ENCODE measurements around the gene KIAA0930. TPM values are rescaled to one million over a fixed set of nuclear protein-coding genes. Genes with fewer than 3 reads are reported as not detected.
A peak's percentile ranks its signal among the peaks of the same experiment; 100 is the strongest.
"Not testable (repeated sequence)": the region's sequence is repeated elsewhere in the genome, so short reads cannot be mapped to it uniquely, and the experiment has no call there.

KIAA0930 gene
- total RNA-seq, 1 experiment from 2014 or later = 131 TPM

DNA sequence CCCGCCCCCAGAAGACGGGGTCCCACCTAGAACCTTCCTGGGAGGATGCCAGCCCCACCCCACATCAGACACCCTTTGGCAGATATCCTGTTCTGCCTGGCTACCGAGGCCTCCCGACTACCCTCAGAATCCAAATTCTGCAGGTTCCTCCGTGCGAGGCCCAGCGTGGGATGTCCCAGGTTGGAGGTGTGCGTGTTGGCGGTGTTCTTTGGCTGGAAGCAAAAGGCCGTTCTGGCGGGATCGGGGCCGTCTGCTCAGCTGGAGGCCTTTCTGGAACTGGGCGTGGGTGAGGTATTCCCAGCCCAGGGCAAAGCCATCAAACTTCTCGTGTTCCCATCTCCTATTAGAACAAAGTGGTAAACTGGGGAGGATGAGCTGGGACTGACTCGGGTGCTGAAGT is 44.4 kb downstream of the KIAA0930 start:
- in situ Hi-C loops (cut with HindIII; ENCODE audit: low pct_unique_long_range_greater_than_20kb, low sequenced_read_pairs) = no loop called here
- DNase-seq (ENCODE audit: low read depth) = no peak

DNA sequence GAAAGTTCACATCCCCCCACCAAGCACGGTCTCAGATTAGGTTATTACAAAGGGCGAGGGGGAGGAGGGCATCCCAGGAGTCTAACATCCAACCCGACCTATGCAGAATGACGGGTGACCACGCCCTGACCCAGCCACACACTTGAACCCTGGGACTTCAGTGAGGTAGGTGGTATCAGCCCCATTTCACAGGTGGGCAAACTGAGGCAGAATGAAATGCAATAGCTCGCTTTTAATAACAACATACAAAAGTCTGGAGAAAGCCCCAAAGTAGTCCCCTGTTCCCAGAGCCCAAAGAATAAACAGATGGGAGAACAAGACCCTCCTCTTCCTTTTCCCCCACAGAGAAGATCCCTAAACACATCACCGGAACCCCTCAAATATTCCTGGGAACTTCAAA is 45.1 kb downstream of the KIAA0930 start:
- in situ Hi-C loops (cut with HindIII; ENCODE audit: low pct_unique_long_range_greater_than_20kb, low sequenced_read_pairs) = no loop called here
- DNase-seq (ENCODE audit: low read depth) = no peak

DNA sequence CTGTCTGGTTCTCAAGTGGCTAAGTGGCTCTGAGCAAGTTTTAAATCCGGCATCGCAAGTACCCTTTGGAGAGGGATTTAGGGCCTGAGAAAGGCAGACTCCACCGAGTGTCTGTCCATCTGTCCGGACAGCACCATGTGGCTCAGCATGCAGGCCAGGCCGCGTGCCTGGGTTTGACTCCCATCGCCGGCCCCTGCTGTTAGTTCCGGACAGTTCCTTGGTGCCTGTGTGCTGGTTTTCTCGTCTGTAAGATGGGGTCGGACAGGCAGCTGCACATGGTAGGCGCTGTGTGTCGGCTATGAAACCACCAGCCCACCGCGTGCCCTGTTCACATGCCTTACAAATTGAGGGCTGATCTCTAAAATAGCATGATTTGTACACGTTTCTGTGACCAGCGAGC is 46.0 kb downstream of the KIAA0930 start:
- no peak for DNase-seq (ENCODE audit: low read depth)
- in situ Hi-C loops (cut with HindIII; ENCODE audit: low pct_unique_long_range_greater_than_20kb, low sequenced_read_pairs) = no loop called here

DNA sequence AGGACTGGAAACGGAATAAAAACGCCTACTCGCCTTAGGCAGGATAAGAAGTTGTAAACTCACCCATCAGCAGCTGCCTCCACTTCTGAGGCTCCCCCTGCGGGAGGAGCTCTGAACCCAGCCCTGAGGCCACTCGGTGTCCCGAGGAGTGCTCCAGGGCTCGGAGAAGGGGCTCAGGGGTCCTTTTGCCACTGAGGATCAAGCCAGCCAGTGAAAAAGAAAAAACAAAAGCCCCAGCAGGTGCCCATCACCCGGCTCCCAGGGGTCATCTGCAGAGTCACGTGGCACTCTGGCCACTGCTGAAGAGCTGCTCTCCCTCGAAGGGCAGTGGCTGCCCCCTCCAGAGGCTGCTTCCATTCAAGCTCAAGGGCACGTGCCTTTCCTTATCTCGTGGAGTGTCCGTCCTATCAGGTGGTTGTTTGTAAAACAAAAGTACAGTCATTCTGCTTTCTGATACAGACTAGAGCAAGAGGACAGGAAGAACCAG is 48.0 kb downstream of the KIAA0930 start:
- in situ Hi-C loops (cut with HindIII; ENCODE audit: low pct_unique_long_range_greater_than_20kb, low sequenced_read_pairs) = no loop called here
- no peak for DNase-seq (ENCODE audit: low read depth)

DNA sequence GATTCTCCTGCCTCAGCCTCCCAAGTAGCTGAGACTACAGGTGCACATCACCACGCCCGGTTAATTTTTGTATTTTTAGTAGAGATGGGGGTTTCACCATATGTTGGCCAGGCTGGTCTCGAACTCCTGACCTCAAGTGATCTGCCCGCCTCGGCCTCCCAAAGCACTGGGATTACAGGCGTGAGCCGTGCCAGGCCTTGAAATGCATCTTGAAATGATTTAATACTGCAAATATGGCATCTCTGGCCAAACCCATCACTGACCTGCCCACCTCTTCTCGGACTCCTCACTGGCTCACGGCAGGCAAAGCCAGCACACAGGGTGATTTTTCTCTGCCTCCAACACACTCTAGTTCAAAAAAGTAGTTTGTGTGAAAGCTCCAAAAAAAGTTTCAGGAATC is 48.9 kb downstream of the KIAA0930 start:
- in situ Hi-C loops (cut with HindIII; ENCODE audit: low pct_unique_long_range_greater_than_20kb, low sequenced_read_pairs) = not testable (repeated sequence)

DNA sequence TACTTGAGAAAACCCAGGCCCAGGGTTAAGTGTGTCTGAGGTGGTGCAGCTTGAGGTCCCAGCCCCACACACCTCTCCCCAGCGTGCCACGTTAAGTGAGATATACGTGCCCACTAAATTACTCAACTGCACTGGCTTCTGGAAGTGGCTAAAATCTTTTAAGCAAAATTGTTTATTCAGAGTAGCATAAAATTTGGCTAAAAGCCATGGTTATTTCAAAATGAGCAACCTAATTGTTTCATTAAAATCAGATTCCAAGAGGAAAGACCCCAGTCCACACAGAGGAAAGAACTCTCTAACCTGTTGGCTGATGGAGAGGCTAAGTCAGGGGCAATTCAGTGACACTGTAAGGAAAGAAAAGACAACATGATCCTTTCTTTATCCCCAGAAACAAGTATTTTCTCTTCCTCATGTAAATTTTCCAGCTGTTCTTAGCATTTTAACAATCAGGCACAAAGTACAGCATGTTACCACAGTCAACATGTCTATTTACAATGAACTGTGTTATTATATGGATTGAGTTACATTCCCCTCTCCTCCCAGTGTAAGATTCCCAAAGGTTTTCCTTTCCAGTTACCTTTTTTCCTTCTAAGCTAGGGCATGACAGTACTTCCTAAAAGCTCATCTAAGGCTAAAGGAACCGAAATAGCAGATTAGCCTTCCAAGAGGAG is 50.4 kb downstream of the KIAA0930 start:
- no peak for DNase-seq (ENCODE audit: low read depth)

More for the DNA sequence above, 48.9 kb downstream of the KIAA0930 start:
- not testable (repeated sequence) for DNase-seq (ENCODE audit: low read depth)

DNA sequence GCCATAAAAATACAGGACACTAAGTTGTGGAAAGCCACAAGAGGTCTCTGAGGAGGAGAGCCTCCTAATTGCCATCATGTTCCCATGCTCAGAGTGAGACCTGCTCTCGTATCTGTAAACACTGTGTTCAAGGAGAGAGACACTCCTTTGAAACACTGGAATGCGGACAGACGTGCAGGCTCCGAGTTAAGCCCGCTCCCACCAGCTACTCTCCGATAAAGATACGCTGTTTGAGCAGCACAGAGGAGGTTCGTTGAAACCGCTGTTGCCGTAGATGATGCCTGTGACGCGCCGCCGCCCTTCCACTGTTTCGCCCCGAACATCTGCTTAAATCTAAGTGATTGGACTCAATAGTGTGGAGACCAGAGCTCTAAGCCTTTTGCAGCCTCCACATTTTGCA is 51.9 kb downstream of the KIAA0930 start:
- DNase-seq (ENCODE audit: low read depth) = no peak
- in situ Hi-C loops (cut with HindIII; ENCODE audit: low pct_unique_long_range_greater_than_20kb, low sequenced_read_pairs) = no loop called here

More for the DNA sequence above, 50.4 kb downstream of the KIAA0930 start:
- in situ Hi-C loops (cut with HindIII; ENCODE audit: low pct_unique_long_range_greater_than_20kb, low sequenced_read_pairs) = no loop called here

DNA sequence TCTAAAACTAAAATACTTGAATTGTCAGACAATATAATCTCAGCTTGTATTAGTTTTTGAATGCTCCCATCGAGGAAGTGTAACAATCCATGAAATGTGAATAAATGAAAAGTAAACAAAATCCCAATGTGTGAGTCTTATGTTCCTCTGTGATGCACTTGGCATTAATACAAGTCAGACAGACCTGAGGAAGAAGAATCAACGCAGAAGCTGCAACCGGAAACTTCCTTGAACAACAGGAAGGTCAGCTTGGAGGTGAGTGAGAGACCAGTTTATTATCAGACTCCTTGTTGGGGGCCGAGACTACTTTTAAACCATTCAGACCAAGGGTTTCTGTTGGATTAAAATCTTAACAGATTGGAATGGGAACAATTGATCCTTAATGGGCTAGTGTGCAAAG is 52.8 kb downstream of the KIAA0930 start:
- in situ Hi-C loops (cut with HindIII; ENCODE audit: low pct_unique_long_range_greater_than_20kb, low sequenced_read_pairs) = no loop called here
- no peak for DNase-seq (ENCODE audit: low read depth)

DNA sequence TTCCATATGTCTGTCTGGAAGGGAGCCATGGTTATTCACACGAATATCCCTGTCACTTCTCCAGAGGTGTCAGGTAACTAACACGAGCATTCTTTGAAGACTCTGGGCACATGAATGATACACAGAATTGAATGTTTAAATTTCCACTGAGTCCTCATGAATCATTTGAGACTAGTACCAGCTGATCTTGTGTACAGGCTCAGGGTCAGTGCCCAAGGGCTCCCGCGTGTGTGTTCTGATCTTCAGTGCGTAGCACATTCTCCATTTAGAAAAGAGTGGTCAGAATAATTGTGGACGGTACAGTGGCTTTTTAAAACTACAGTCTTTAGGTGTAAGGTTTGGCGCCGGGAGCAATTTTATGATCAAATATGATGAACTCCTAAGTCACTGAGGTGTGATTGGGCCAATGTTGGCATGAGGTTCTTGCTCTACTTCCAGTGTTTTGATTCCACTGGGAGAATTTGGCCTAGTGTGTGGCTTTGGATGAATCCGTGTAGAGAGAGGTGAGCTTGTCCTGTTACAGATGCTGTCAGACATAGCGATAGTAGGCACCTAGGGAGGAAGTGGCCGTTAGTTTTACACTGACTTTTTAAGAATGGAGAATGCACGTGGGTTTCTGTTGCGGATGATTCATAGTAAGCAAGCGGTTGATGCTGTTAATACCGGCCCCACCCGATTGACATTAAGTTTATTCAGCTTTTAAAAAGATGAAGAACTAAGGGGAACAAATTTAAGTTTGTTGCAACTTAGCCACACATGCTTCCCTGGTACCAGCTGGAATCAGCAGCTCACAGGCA is 54.8 kb downstream of the KIAA0930 start:
- in situ Hi-C loops (cut with HindIII; ENCODE audit: low pct_unique_long_range_greater_than_20kb, low sequenced_read_pairs) = no loop called here

DNA sequence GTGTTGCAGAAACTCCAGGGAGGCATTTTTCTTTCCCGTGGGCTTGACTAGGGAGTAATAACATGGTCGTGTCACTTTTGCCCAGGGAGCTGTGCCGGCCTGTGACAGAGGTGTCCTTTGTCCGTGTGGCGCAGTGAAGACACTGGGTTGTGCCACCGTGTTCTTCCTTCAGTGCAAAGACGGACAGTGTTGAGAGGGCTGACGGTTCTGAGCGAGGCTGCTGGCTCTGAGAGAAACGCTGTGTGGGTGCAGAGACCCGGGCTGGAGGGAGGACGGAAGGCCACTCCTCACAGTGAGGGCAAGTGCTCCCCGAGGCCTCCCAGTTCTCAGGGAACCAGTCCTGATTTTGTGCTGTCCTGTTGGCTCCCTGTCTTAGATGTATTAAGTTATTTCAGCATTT is 56.7 kb downstream of the KIAA0930 start:
- no peak for DNase-seq (ENCODE audit: low read depth)
- in situ Hi-C loops (cut with HindIII; ENCODE audit: low pct_unique_long_range_greater_than_20kb, low sequenced_read_pairs) = no loop called here

More for the DNA sequence above, 54.8 kb downstream of the KIAA0930 start:
- DNase-seq (ENCODE audit: low read depth) = no peak

DNA sequence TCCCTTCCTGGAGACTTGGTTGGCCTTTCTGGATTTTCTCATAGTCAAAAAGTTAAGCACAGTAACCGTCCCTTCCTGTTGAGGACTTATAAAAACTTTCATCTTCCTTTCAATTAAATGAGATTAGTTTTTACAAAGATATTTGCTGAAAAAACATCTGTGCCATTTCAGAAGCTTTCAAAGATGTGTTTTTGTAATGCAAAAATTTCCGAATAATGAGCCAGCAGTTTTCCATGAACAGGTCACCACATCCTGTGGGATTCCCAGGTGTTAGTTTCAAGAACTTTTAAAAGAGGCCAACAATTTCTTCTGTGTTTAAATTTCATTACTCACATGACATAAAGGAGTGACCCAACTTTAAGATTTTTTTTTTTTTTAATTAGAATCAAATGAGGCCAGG is 58.9 kb downstream of the KIAA0930 start:
- in situ Hi-C loops (cut with HindIII; ENCODE audit: low pct_unique_long_range_greater_than_20kb, low sequenced_read_pairs) = no loop called here

DNA sequence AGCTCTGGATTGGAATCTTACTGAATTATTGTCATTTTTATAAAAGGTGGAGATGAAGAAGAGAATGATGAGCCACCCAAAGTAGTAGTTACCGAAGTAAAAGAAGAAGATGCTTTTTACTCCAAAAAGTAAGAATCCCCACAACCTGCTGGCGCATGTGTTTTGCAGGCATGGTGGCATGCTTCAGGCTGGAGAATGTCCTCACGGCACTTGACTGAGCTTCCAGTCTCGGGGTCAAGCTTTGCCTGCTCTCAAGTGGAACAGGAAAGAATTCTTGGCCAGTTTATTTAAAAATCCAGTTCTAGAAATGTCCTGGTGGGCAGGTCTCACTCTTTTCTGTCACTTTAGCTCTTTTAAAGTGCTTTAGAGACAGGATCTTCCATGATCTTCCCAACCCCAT is 59.5 kb downstream of the KIAA0930 start:
- no peak for DNase-seq (ENCODE audit: low read depth)
- in situ Hi-C loops (cut with HindIII; ENCODE audit: low pct_unique_long_range_greater_than_20kb, low sequenced_read_pairs) = no loop called here

More for the DNA sequence above, 58.9 kb downstream of the KIAA0930 start:
- no peak for DNase-seq (ENCODE audit: low read depth)

DNA sequence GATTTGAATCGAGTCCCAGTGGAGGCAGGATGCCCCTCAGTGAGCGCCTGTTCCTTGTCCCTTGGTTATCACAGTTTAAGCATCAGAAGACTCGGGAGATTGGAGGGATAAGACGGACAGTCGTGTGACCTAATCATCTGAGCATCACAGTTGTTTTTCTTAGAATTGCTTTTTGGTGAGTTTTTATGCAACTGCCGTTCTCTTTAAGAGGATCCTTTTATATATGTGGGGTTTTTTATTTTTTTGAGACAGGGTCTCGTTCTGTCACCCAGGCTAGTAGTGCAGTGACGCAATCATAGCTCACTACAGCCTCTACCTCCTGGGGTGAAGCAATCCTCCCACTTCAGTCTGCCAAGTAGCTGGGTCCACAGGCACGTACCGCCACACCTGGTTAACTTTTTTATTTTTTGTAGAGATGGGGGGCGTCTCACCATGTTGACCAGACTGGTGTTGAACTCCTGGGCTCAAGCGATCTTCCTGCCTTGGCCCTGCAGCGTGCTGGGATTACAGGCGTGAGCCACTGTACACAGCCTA is 60.5 kb downstream of the KIAA0930 start:
- in situ Hi-C loops (cut with HindIII; ENCODE audit: low pct_unique_long_range_greater_than_20kb, low sequenced_read_pairs) = no loop called here
- no peak for DNase-seq (ENCODE audit: low read depth)

DNA sequence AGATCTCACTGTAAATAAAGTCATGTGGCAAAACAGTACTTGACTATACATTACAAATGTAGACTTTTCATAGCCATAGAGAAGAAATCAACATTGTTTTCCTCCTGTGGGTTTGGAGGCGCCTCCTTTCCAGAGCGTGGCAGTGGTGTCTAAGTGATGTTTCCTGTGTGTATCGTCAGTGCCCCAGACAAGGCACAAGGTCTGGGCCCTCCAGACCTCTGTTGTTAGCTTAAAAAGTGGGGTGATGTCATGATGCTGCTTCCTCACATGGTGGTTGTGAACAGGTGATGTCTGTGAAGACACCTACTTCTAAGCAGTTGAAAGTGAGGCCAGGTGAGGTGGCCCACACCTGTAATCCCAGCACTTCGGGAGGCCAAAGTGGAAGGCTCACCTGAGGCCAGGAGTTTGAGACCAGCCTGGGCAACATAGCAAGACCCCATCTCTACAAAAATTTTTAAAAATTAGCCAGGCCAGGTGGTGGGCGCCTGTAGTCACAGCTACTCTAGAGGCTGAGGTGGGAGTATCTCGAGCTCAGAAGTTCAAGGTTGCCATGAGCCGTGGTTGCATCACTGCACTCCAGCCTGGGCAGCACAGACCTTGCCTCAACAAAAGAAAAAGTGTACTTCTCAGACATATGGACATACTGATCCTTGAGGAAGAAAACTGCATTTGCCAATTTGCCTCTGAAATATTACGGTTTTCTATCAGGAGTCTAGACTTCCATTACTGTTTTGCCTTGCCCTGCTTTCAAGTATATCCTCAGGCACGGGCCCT is 61.2 kb downstream of the KIAA0930 start:
- in situ Hi-C loops (cut with HindIII; ENCODE audit: low pct_unique_long_range_greater_than_20kb, low sequenced_read_pairs) = no loop called here

DNA sequence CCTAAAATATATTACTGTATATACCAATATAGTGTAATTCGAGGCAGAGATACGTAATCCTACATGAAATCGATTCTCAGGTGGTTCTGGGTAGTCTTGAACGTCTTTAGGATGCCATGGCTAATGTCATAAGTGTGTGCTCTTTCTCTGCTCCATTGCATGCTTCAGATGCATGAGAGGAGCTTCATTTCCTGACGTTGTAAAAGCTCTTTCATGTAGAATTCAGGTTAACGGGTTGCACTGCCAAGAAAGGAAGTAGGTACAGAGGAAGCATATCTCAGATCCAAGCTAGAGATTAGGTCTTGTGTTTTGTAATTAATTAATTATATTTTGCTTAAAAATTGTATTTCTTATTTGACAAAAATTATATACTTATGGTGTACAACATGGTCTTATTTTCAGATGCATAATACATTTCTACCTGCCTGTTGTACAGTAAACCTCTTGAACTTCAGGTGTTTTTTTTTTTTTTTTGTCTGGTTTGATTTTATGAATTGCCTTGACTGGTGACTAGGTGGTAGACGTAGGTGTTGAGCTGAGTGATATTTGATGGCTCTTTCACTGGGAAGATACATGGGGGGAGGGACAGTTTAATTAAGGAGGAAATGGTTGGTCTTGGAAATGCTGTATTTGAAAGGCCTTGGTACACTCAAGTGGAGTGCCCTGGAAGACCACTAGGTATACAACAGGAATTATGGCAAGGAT is 67.7 kb downstream of the KIAA0930 start:
- in situ Hi-C loops (cut with HindIII; ENCODE audit: low pct_unique_long_range_greater_than_20kb, low sequenced_read_pairs) = no loop called here
- DNase-seq (ENCODE audit: low read depth) = no peak

More for the DNA sequence above, 61.2 kb downstream of the KIAA0930 start:
- DNase-seq (ENCODE audit: low read depth) = no peak

DNA sequence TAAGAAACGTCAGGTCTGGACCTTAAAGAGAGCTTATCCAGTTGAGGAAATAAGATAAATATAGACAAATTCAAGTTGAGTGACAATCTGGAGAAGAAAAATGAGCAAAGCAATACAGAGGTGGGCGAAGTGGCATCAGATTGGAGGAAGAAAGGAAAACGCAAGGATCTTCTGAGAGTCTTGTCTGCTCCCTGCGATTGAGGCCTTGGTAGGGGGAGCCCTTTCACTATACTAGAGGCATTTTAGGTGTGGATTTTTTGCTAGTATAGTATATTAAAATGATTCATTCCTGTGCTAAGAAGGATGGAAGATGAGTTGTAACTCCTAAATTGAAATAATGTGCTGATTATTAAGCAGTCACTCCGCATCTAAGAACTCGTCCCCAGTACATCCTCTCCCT is 68.9 kb downstream of the KIAA0930 start:
- no peak for DNase-seq (ENCODE audit: low read depth)
- in situ Hi-C loops (cut with HindIII; ENCODE audit: low pct_unique_long_range_greater_than_20kb, low sequenced_read_pairs) = no loop called here

DNA sequence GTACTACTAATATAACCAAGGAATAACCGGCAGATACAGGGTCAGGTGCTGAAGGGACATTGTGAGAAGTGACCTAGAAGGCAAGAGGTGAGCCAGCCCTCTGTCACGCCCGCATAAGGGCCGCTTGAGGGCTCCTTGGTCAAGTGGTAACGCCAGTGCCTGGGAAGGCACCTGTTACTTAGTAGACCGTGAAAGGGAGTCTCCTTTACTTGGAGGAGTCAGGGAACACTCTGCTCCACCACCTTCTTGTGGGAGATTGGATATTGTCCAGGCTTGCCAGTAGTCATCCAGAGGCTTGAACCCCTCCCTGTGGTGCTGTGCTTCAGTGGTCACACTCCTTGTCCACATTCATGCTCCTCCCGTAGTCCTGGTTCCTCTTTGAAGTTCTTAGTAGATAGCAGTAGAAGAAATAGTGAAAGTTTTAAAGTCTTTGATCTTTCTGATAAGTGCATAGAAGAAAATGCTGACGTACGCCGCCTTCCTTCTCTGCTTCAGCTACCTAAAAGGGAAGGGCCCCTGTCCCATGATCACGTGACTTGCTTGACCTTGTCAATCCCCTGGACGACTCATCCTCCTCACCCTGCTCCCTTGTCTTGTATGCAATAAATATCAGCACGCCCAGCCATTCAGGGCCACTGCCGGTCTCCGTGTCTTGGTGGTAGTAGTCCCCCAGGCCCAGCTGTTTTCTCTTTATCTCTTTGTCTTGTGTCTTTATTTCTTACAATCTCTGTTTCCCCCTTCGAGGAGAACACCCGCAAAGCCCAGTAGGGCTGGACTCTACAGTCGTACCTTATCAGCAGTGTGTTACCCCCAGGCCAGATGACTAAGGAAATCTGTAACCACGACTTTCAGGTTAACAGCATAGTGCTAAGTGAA is 70.9 kb downstream of the KIAA0930 start:
- DNase-seq (ENCODE audit: low read depth) = peak; percentile 79
- in situ Hi-C loops (cut with HindIII; ENCODE audit: low pct_unique_long_range_greater_than_20kb, low sequenced_read_pairs) = no loop called here

All from Caki2 (cell line).